IMR-90 (cell line): ENCODE data around the gene AKAP13. TPM values are rescaled to one million over a fixed set of nuclear protein-coding genes. Genes with fewer than 3 reads are reported as not detected.

Experiments used
- ATAC-seq: fragments of 200-7000 bp; cut with Tn5 transposase; 2 replicates; pipeline ENCODE4 v1.9.1; 2020; ENCODE audit warnings: low read depth, mild to moderate bottlenecking, moderate library complexity
- BruUV-seq: library from RNA; stranded (reverse); fragments of 400-500 nt; replicated peaks from 2 replicates; lab custom pipeline; 2021; lab: Mats Ljungman, UMichigan
- CTCF ChIA-PET: fragments of 300-600 bp; formaldehyde crosslinking; extraction: SDS; loops from one replicate; lab custom pipeline; 2021; ENCODE audit warnings: antibody characterized with exemption; lab: Yijun Ruan, JAX
- POLR2A ChIA-PET: fragments of 300-600 bp; sonication (Branson Sonifier 250); formaldehyde crosslinking; loops from one replicate; lab custom pipeline; 2022; ENCODE audit warnings: antibody characterized with exemption; ENCODE audit not compliant: unreplicated experiment; lab: Charles Lee
- DNase-seq: peaks from one replicate; pipeline ENCODE4 v3.0.0; 2013
- H2AFZ ChIP-seq: replicated peaks from 2 replicates; pipeline ENCODE3; 2013; ENCODE audit warnings: low read length, mild to moderate bottlenecking; ENCODE audit not compliant: poor library complexity
- H2AK5ac ChIP-seq: 2 replicates; pipeline ENCODE4 v1.6.1; 2013; ENCODE audit warnings: low read depth, low read length, inconsistent platforms
- H2AK9ac ChIP-seq: replicated peaks from 2 replicates; pipeline ENCODE3; 2013; ENCODE audit warnings: mild to moderate bottlenecking, low read depth, low read length, moderate library complexity; ENCODE audit not compliant: poor library complexity
- H2BK120ac ChIP-seq: 2 replicates; pipeline ENCODE4 v1.6.1; 2013; ENCODE audit warnings: low read depth, low read length, inconsistent platforms
- H2BK15ac ChIP-seq: 3 replicates; pipeline ENCODE4 v1.6.1; 2013; ENCODE audit warnings: low read depth, low read length, inconsistent platforms
- H2BK20ac ChIP-seq: 2 replicates; pipeline ENCODE4 v1.6.1; 2013; ENCODE audit warnings: low read depth, mild to moderate bottlenecking, inconsistent platforms, low read length, moderate library complexity
- H2BK5ac ChIP-seq: 2 replicates; pipeline ENCODE4 v1.6.1; 2013; ENCODE audit warnings: mild to moderate bottlenecking, low read depth, low read length, inconsistent platforms; ENCODE audit not compliant: poor library complexity, severe bottlenecking
- H3K14ac ChIP-seq: replicated peaks from 2 replicates; pipeline ENCODE4 v1.6.1; 2013; ENCODE audit warnings: low read depth, low read length, inconsistent platforms
- H3K18ac ChIP-seq: 2 replicates; pipeline ENCODE4 v1.6.1; 2013; ENCODE audit warnings: low read depth, low read length, control low read depth
- H3K23ac ChIP-seq: 2 replicates; pipeline ENCODE4 v1.6.1; 2013; ENCODE audit warnings: low read depth, low read length, inconsistent platforms
- H3K27ac ChIP-seq: 2 replicates; pipeline ENCODE4 v1.5.1; 2013; ENCODE audit warnings: mild to moderate bottlenecking, control low read depth, low read length; ENCODE audit not compliant: insufficient read depth
- H3K27me3 ChIP-seq: 2 replicates; pipeline ENCODE4 v1.6.1; 2013; ENCODE audit warnings: low read length; ENCODE audit not compliant: control insufficient read depth, insufficient read depth
- H3K36me3 ChIP-seq: 2 replicates; pipeline ENCODE4 v1.6.1; 2013; ENCODE audit warnings: low read length, mixed read lengths; ENCODE audit not compliant: control insufficient read depth, insufficient read depth
- H3K4ac ChIP-seq: 2 replicates; pipeline ENCODE4 v1.6.1; 2013; ENCODE audit warnings: low read depth, low read length, inconsistent platforms
- H3K4me1 ChIP-seq: 2 replicates; pipeline ENCODE4 v1.6.1; 2013; ENCODE audit warnings: low read length, mixed read lengths; ENCODE audit not compliant: control insufficient read depth, insufficient read depth
- H3K4me2 ChIP-seq: 2 replicates; pipeline ENCODE4 v1.6.1; 2013; ENCODE audit warnings: low read depth, mild to moderate bottlenecking, control low read depth, low read length, moderate library complexity
- H3K4me3 ChIP-seq: 2 replicates; pipeline ENCODE4 v1.5.1; 2013; ENCODE audit warnings: low read depth, mild to moderate bottlenecking, control low read depth, low read length, moderate library complexity; ENCODE audit not compliant: insufficient read depth
- H3K56ac ChIP-seq: 2 replicates; pipeline ENCODE4 v1.6.1; 2013; ENCODE audit warnings: low read length, inconsistent platforms; ENCODE audit not compliant: insufficient read depth; ENCODE audit errors: extremely low read depth
- H3K79me1 ChIP-seq, 2 experiments: 2 replicates each; pipeline ENCODE4 v1.6.1; 2013; ENCODE audit warnings: low read length in 2 of 2, inconsistent platforms in 1 of 2, low read depth in 1 of 2
- H3K9ac ChIP-seq: 2 replicates; pipeline ENCODE4 v1.6.1; 2013; ENCODE audit warnings: low read depth, low read length, control low read depth
- H3K9me1 ChIP-seq: 2 replicates; pipeline ENCODE4 v1.6.1; 2013; ENCODE audit warnings: low read length, inconsistent platforms; ENCODE audit not compliant: insufficient read depth
- H3K9me3 ChIP-seq: 2 replicates; pipeline ENCODE4 v1.6.1; 2013; ENCODE audit warnings: low read length; ENCODE audit not compliant: control insufficient read depth, insufficient read depth
- H4K20me1 ChIP-seq: 2 replicates; pipeline ENCODE4 v1.6.1; 2013; ENCODE audit warnings: low read length, inconsistent platforms; ENCODE audit not compliant: insufficient read depth
- H4K5ac ChIP-seq: 2 replicates; pipeline ENCODE4 v1.6.1; 2013; ENCODE audit warnings: mild to moderate bottlenecking, low read depth, low read length, control low read depth
- H4K8ac ChIP-seq, 2 experiments: 2 replicates each; pipeline ENCODE4 v1.6.1; 2013; ENCODE audit warnings: low read depth in 2 of 2, low read length in 2 of 2, control low read depth in 1 of 2, inconsistent platforms in 1 of 2
- H4K91ac ChIP-seq: 2 replicates; pipeline ENCODE4 v1.6.1; 2013; ENCODE audit warnings: low read depth, low read length, inconsistent platforms; ENCODE audit not compliant: insufficient read depth
- CEBPB ChIP-seq: IDR thresholded peaks from 2 replicates; pipeline ENCODE4 v1.6.1; 2012; ENCODE audit warnings: low read depth, low read length, improper control_type of control experiment
- CTCF ChIP-seq: conservative IDR thresholded peaks from 2 replicates; pipeline ENCODE4 v1.5.1; 2012; ENCODE audit warnings: mild to moderate bottlenecking, low read depth, low read length, improper control_type of control experiment
- ELK1 ChIP-seq: fragments of 150-350 bp; IDR thresholded peaks from 2 replicates; pipeline ENCODE4 v1.6.1; 2016; ENCODE audit warnings: low read depth, mild to moderate bottlenecking, low read length, moderate library complexity, borderline replicate concordance
- MXI1 ChIP-seq: IDR thresholded peaks from 2 replicates; pipeline ENCODE4 v1.6.1; 2012; ENCODE audit warnings: low read depth, mild to moderate bottlenecking, low read length, moderate library complexity, borderline replicate concordance
- RAD21 ChIP-seq: IDR thresholded peaks from 2 replicates; pipeline ENCODE4 v1.6.1; 2012; ENCODE audit warnings: low read length, improper control_type of control experiment
- SMC3 ChIP-seq: fragments of 150-350 bp; IDR thresholded peaks from 2 replicates; pipeline ENCODE4 v1.6.1; 2016; ENCODE audit warnings: low read depth, mild to moderate bottlenecking, antibody characterized with exemption, low read length, moderate library complexity
- WGBS, 2 experiments: methylation state at CpG; one replicate each; pipeline versions ENCODE4 v1.1.5 to v1.1.7; 2013; ENCODE audit warnings: missing lambda C conversion rate in 2 of 2; ENCODE audit not compliant: insufficient read length in 1 of 2; ENCODE audit errors: extremely low coverage in 2 of 2; 5-methylcytosine and 5-hydroxymethylcytosine counted together
- dilution Hi-C: fragments of 300-500 bp; cut with HindIII; formaldehyde crosslinking; loops from one replicate; pipeline ENCODE4 v1.14.3; 2018; ENCODE audit warnings: low sequenced_read_pairs; ENCODE audit not compliant: unreplicated experiment
- in situ Hi-C: fragments of 300-500 bp; cut with MboI; formaldehyde crosslinking; loops from 3 replicates; pipeline ENCODE4 v1.14.3; 2019; ENCODE audit warnings: low sequenced_read_pairs, inconsistent platforms, mixed read lengths
- intact Hi-C: fragments of 100-400 bp; cut with micrococcal nuclease; formaldehyde crosslinking; loops from 2 replicates; pipeline ENCODE4 v1.10.0; 2022
- polyA plus RNA-seq, 3 experiments: library from polyadenylated mRNA; depleted of rRNA; stranded (reverse); fragments of >200 nt; gene quantifications; 2 replicates each; pipeline ENCODE4 v1.2.3, GENCODE V29; 2012; ENCODE audit warnings: low replicate concordance in 1 of 3
- total RNA-seq: library from RNA; depleted of rRNA; stranded (reverse); fragments of >200 nt; gene quantifications from 2 replicates; pipeline ENCODE4 v1.2.3, GENCODE V29; 2012

AKAP13 gene
- total and polyA plus RNA-seq, 2 of the 4 experiments (the other 2 are of a cell fraction) = 10.4 to 46.4 TPM

GRCh38 chr15:85504749-85505676 is 124.6 kb downstream of the AKAP13 start:
- Histone ChIP-seq H3K4ac (no peak overlapping the region), H3K9ac (no peak overlapping the region; the same call in 1 of the 2 replicates), H2BK120ac (no peak overlapping the region), H3K18ac (no peak overlapping the region), H2AK9ac (no peak overlapping the region), H4K91ac (no peak overlapping the region), H2BK5ac (no peak overlapping the region), H2AFZ (no peak overlapping the region), H4K5ac (no peak overlapping the region), H3K9me1 (peaks cover 9% of the 10 kb centered on the region), H3K4me2 (no peak overlapping the region), H3K27ac (no peak overlapping the region), H3K27me3 (no peaks in the 10 kb centered on the region), H2BK20ac (no peak overlapping the region), H3K14ac (0 out of 2 replicates have a peak overlapping the region, but pooled peaks have one; percentile 44), H3K4me3 (no peak overlapping the region), H4K8ac (no peak overlapping the region; a peak in 1 of 4 replicates), H3K56ac (no peak overlapping the region), H3K79me1 (peaks cover 43 to 73% of the 10 kb centered on the region in 2 experiments), H4K20me1 (peaks cover 19% of the 10 kb centered on the region; the same call in 1 of the 2 replicates), H2AK5ac (peak overlapping the region; percentile 34; the same call in 1 of the 2 replicates), H3K23ac (no peak overlapping the region), H3K36me3 (no peaks in the 10 kb centered on the region), H3K9me3 (no peaks in the 10 kb centered on the region), H3K4me1 (peaks cover 5% of the 10 kb centered on the region), H2BK15ac (no peak overlapping the region)
- dilution Hi-C loops = no loop called here
- BruUV-seq = no TSS peak
- intact Hi-C loops = loop anchor here (1.0 kb wide), 1 partner anchor 209 kb away; no protein-coding TSS in a partner anchor
- TF ChIP-seq RAD21 (peak; percentile 59), SMC3 (peak; percentile 81), CTCF (peak; percentile 65), CEBPB (no peak), MXI1 (no peak), ELK1 (no peak)
- no CpG with 5 or more reads among the region's 8 CpGs for WGBS, 2 experiments
- ATAC-seq (peak; percentile 89), DNase-seq (peak; percentile 74)
- in situ Hi-C loops = no loop called here
- ChIA-PET POLR2A (interaction anchor here (0.6 kb wide), 1 partner anchor 76 kb away, joined by 5 read pairs; no protein-coding TSS in a partner anchor), CTCF (interaction anchor here (0.6 to 2.3 kb wide), 7 partner anchors 10 to 209 kb away, joined by 3 to 10 read pairs (median 3); no protein-coding TSS in a partner anchor)
